SW480 (cell line): ENCODE data around the gene CCDC82.
"Not testable (repeated sequence)": the region's sequence is repeated elsewhere in the genome, so short reads cannot be mapped to it uniquely, and the experiment has no call there.

Source experiments
- DNase-seq: peaks from one replicate; pipeline ENCODE4 v3.0.0-alpha.2; 2016; ENCODE audit warnings: low spot score

Gene CCDC82

GRCh38 chr11:96389720-96390487 is at the start of gene CCDC82, which contains the start of gene JRKL:
CCDC82 (minus strand) TSS chr11:96389912; CDS start chr11:96384747, 5,165 bp downstream.
JRKL (plus strand) TSS chr11:96390013; CDS start chr11:96390650, 637 bp downstream.
- peak; percentile 95 for DNase-seq

- DNase-seq = not testable (repeated sequence)
Observed at GRCh38 chr11:96432654-96433053, 42.9 kb upstream of the CCDC82 start.

GRCh38 chr11:96430668-96431067 is 41.0 kb upstream of the CCDC82 start:
- DNase-seq = no peak

GRCh38 chr11:96424693-96425092 is 35.0 kb upstream of the CCDC82 start:
- DNase-seq = no peak

GRCh38 chr11:96413408-96413807 is 23.7 kb upstream of the CCDC82 start:
- DNase-seq = no peak

GRCh38 chr11:96412761-96413381 is 23.2 kb upstream of the CCDC82 start:
- no peak for DNase-seq

- peak; percentile 14 for DNase-seq
Observed at GRCh38 chr11:96411412-96411811, 21.7 kb upstream of the CCDC82 start.

GRCh38 chr11:96400697-96401096 is 11.0 kb upstream of the CCDC82 start:
- no peak for DNase-seq

- DNase-seq = no peak
Observed at GRCh38 chr11:96397863-96398262, 8.2 kb upstream of the CCDC82 start.

GRCh38 chr11:96396637-96397036 is 6.9 kb upstream of the CCDC82 start:
- no peak for DNase-seq

GRCh38 chr11:96394773-96395172 is 5.1 kb upstream of the CCDC82 start:
- DNase-seq = no peak

GRCh38 chr11:96393753-96394348 is 4.1 kb upstream of the CCDC82 start:
- DNase-seq = peak; percentile 47

GRCh38 chr11:96391698-96392307 is 2.1 kb upstream of the CCDC82 start:
- DNase-seq = peak; percentile 7

GRCh38 chr11:96390488-96390792 is 728 bp upstream of the CCDC82 start:
- no peak for DNase-seq

- DNase-seq = peak; percentile 39
Observed at GRCh38 chr11:96388891-96389719, 607 bp downstream of the CCDC82 start.

GRCh38 chr11:96385187-96385586 is 4.5 kb downstream of the CCDC82 start:
- DNase-seq = no peak

GRCh38 chr11:96384156-96384555 is 5.6 kb downstream of the CCDC82 start:
- DNase-seq = no peak

- DNase-seq = no peak
Observed at GRCh38 chr11:96376796-96377195, 12.9 kb downstream of the CCDC82 start.

GRCh38 chr11:96373826-96374225 is 15.9 kb downstream of the CCDC82 start:
- no peak for DNase-seq

GRCh38 chr11:96367342-96367741 is 22.4 kb downstream of the CCDC82 start:
- DNase-seq = no peak

- DNase-seq = no peak
Observed at GRCh38 chr11:96366024-96366423, 23.7 kb downstream of the CCDC82 start.

GRCh38 chr11:96365493-96365892 is 24.2 kb downstream of the CCDC82 start:
- DNase-seq = no peak
